Pancreas (tissue), 10 donors: Measurements from ENCODE around the gene PCK1. TPM values are rescaled to one million over a fixed set of nuclear protein-coding genes. Genes with fewer than 3 reads are reported as not detected.

ENCODE experiments used
- ATAC-seq, 4 donors: fragments of 200-7000 bp; cut with Tn5 transposase; one replicate each; pipeline versions ENCODE4 v1.8.0 to v1.9.1; 2020; ENCODE audit warnings: mild to moderate bottlenecking in 4 of 4, moderate library complexity in 4 of 4
- DNase-seq, 6 donors: peaks; one replicate each; pipeline ENCODE4 v3.0.0-alpha.2; 2020
- FAIRE-seq: peaks from 2 replicates; lab custom pipeline; 2012; peaks lifted over from hg19 to GRCh38; lab: Jason Lieb, UNC
- H3K27ac ChIP-seq, 4 donors: fragments of 200-600 bp; sonication (generic); 1 replicate in 3 of 4; 2 replicates in 1 of 4; pipeline versions ENCODE4 v1.5.0 to v1.8.0; 2020
- H3K27me3 ChIP-seq, 4 donors: fragments of 200-600 bp; one replicate each; pipeline ENCODE4 v1.8.0; 2021
- H3K36me3 ChIP-seq, 3 donors: fragments of 200-600 bp; sonication (generic) in 1 of 3; one replicate each; pipeline versions ENCODE4 v1.5.0 to v1.8.0; 2020 to 2021
- H3K4me1 ChIP-seq, 3 donors: fragments of 200-600 bp; one replicate each; pipeline ENCODE4 v1.8.0; 2021
- H3K4me3 ChIP-seq, 4 donors: fragments of 200-600 bp; sonication (generic) in 2 of 4; one replicate each; pipeline versions ENCODE4 v1.5.0 to v1.8.0; 2020 to 2021
- H3K9me3 ChIP-seq, 4 donors: fragments of 200-600 bp; one replicate each; pipeline ENCODE4 v1.8.0; 2021
- CTCF ChIP-seq, 4 donors: fragments of 200-600 bp; sonication (generic) in 3 of 4; IDR thresholded peaks; one replicate each; pipeline versions ENCODE4 v1.5.0 to v1.8.0; 2021; ENCODE audit warnings: antibody characterized with exemption in 4 of 4
- WGBS, 2 donors: extraction: QIAGEN DNeasy Blood & Tissue Kit; methylation state at CpG; one replicate each; pipeline ENCODE4 v1.1.7; 2013; 5-methylcytosine and 5-hydroxymethylcytosine counted together
- intact Hi-C, 3 donors: fragments of 100-400 bp; cut with DNase I; formaldehyde crosslinking; loops; one replicate each; pipeline versions ENCODE4 v1.11.1 to v1.14.2; 2022
- polyA plus RNA-seq, 2 donors: library from polyadenylated mRNA; stranded (reverse); fragments of 200-250 nt; gene quantifications; one replicate each; pipeline ENCODE4 v1.2.3, GENCODE V29; 2013
- total RNA-seq, 6 donors: library from RNA; stranded (reverse); fragmentation: NEBNext Ultra II Directional in 4 of 6; extraction: Animal tissue kit (Norgen Biotek cat#: 25700) in 4 of 6; gene quantifications; one replicate each; pipeline versions ENCODE4 v1.2.1 to v1.2.4, GENCODE V29; 2021 to 2023
- donor health status: healthy with polysubstance abuse.
- donor health status: DM: no; HTN: no; CAD: no; lungs with moderate emphysema.
- donor health status: DM: no; HTN: no; CAD: no.
- donor health status: control.
- donor health status: control.
- donor health status: Bipolar disorder and iron deficiency.
- donor health status: DM: yes; HTN: yes; CAD: no.
- donor health status: DM: no; HTN: no; CAD: no.
- donor health status: DM: no; HTN: no; CAD: no.
- donor health status: DM: yes; HTN: yes; CAD: no.

The PCK1 gene
- total and polyA plus RNA-seq, 8 donors: 0.12 to 2.5 (median 0.47) TPM

- 55 to 66% methylated on average over 10 of the region's 10 CpGs for WGBS, 2 donors
- ATAC-seq: no peak
- Histone ChIP-seq H3K36me3 (no peaks in the 10 kb centered on the region), H3K27me3 (peaks cover 0 to 5% (median 0%) of the 10 kb centered on the region in 4 donors), H3K4me3 (no peak overlapping the region), H3K27ac (no peak overlapping the region), H3K4me1 (no peaks in the 10 kb centered on the region), H3K9me3 (no peaks in the 10 kb centered on the region)
- TF ChIP-seq CTCF (IDR thresholded peaks at IDR 0.05): no peak
- DNase-seq: no peak
- FAIRE-seq: no peak
- intact Hi-C loops: no loop called here
Measured at GRCh38 chr20:57577679-57578475, 17.0 kb downstream of the PCK1 start.

GRCh38 chr20:57578476-57579165 is 17.7 kb downstream of the PCK1 start:
- Histone ChIP-seq H3K36me3 (no peaks in the 10 kb centered on the region), H3K27ac (no peak overlapping the region), H3K4me1 (no peaks in the 10 kb centered on the region), H3K9me3 (no peaks in the 10 kb centered on the region), H3K4me3 (no peak overlapping the region), H3K27me3 (peaks cover 0 to 5% (median 0%) of the 10 kb centered on the region in 4 donors)
- no peak for ATAC-seq
- no peak for DNase-seq
- intact Hi-C loops: no loop called here
- 47 to 58% methylated on average over 10 of the region's 10 CpGs for WGBS, 2 donors
- TF ChIP-seq CTCF (IDR thresholded peaks at IDR 0.05): no peak
- no peak for FAIRE-seq

- TF ChIP-seq CTCF (IDR thresholded peaks at IDR 0.05): no peak
- H3K27ac ChIP-seq: no peak overlapping the region
- H3K27me3 ChIP-seq: peaks cover 0 to 5% (median 0%) of the 10 kb centered on the region in 4 donors
- no peak overlapping the region for H3K4me3 ChIP-seq
- no peaks in the 10 kb centered on the region for H3K9me3 ChIP-seq
- ATAC-seq (no peak), FAIRE-seq (no peak), DNase-seq (no peak)
- no peaks in the 10 kb centered on the region for H3K36me3 ChIP-seq
- 34 to 43% methylated on average over 11 of the region's 11 CpGs for WGBS, 2 donors
- H3K4me1 ChIP-seq: no peaks in the 10 kb centered on the region
- intact Hi-C loops: no loop called here
Measured at GRCh38 chr20:57579331-57579897, 18.5 kb downstream of the PCK1 start.

- H3K4me1 ChIP-seq: no peaks in the 10 kb centered on the region
- ATAC-seq: no peak
- WGBS, 2 donors: 17 to 24% methylated on average over 21 of the region's 21 CpGs
- H3K27me3 ChIP-seq: peaks cover 0 to 5% (median 0%) of the 10 kb centered on the region in 4 donors
- H3K9me3 ChIP-seq: no peaks in the 10 kb centered on the region
- no peak overlapping the region for H3K27ac ChIP-seq
- TF ChIP-seq CTCF (IDR thresholded peaks at IDR 0.05): no peak
- intact Hi-C loops: loop anchor here in 2 of 3 donors (10.0 kb wide), 2 partner anchors 55 to 205 kb away; partner anchors contain the start of gene CTCFL (in 1 of the 2)
- H3K4me3 ChIP-seq: no peak overlapping the region
- H3K36me3 ChIP-seq: no peaks in the 10 kb centered on the region
- no peak for FAIRE-seq
- no peak for DNase-seq
Measured at GRCh38 chr20:57579898-57580447, 19.1 kb downstream of the PCK1 start.
